Heart right ventricle (tissue), 16 donors: Measurements from ENCODE around the gene FERMT1. TPM values are rescaled to one million over a fixed set of nuclear protein-coding genes. Genes with fewer than 3 reads are reported as not detected.

Experiments
- ATAC-seq, 8 donors: fragments of 200-7000 bp; cut with Tn5 transposase; one replicate each; pipeline ENCODE4 v1.9.1; 2020; ENCODE audit warnings: mild to moderate bottlenecking in 8 of 8, moderate library complexity in 8 of 8, moderate number of reproducible peaks in 1 of 8
- DNase-seq, 2 donors: peaks; one replicate each; pipeline ENCODE4 v3.0.0-alpha.2; 2020
- H3K27ac ChIP-seq, 10 donors: fragments of 200-600 bp; sonication (generic) in 2 of 10; one replicate each; pipeline versions ENCODE4 v1.5.0 to v1.8.0; 2020 to 2022; ENCODE audit warnings: mild to moderate bottlenecking in 3 of 10
- H3K27me3 ChIP-seq, 7 donors: fragments of 200-600 bp; one replicate each; pipeline ENCODE4 v1.8.0; 2021 to 2022; ENCODE audit warnings: mild to moderate bottlenecking in 2 of 7
- H3K36me3 ChIP-seq, 9 donors: fragments of 200-600 bp; sonication (generic) in 1 of 9; one replicate each; pipeline versions ENCODE4 v1.5.0 to v1.8.0; 2020 to 2022; ENCODE audit warnings: mild to moderate bottlenecking in 2 of 9
- H3K4me1 ChIP-seq, 9 donors: fragments of 200-600 bp; sonication (generic) in 1 of 9; one replicate each; pipeline versions ENCODE4 v1.5.0 to v1.8.0; 2020 to 2022; ENCODE audit warnings: mild to moderate bottlenecking in 4 of 9
- H3K4me3 ChIP-seq, 10 donors: fragments of 200-600 bp; sonication (generic) in 2 of 10; one replicate each; pipeline versions ENCODE4 v1.5.0 to v1.8.0; 2020 to 2022; ENCODE audit warnings: mild to moderate bottlenecking in 7 of 10, moderate library complexity in 2 of 10
- H3K9me3 ChIP-seq, 11 donors: fragments of 200-600 bp in 10 of 11; sonication (generic) in 2 of 11; one replicate each; pipeline versions ENCODE4 v1.5.0 to v1.8.0; 2013 to 2022; ENCODE audit warnings: mild to moderate bottlenecking in 2 of 11, control low read depth in 1 of 11, moderate library complexity in 1 of 11
- CTCF ChIP-seq, 9 donors: fragments of 200-600 bp; sonication (generic) in 2 of 9; IDR thresholded peaks; one replicate each; pipeline versions ENCODE4 v1.5.0 to v1.8.0; 2021 to 2022; ENCODE audit warnings: antibody characterized with exemption in 9 of 9, mild to moderate bottlenecking in 5 of 9, moderate library complexity in 1 of 9
- WGBS, 2 donors: extraction: QIAGEN DNeasy Blood & Tissue Kit; methylation state at CpG; one replicate each; pipeline ENCODE4 v1.1.7; 2013; ENCODE audit warnings: inconsistent platforms in 1 of 2; 5-methylcytosine and 5-hydroxymethylcytosine counted together
- intact Hi-C, 10 donors: fragments of 100-400 bp; cut with DNase I; formaldehyde crosslinking; loops; one replicate each; pipeline versions ENCODE4 v1.11.1 to v1.14.2; 2022
- polyA plus RNA-seq, 2 donors: library from polyadenylated mRNA; stranded (reverse); fragments of 200-250 nt; gene quantifications; one replicate each; pipeline ENCODE4 v1.2.3, GENCODE V29; 2013
- total RNA-seq, 10 donors: library from RNA; stranded (reverse); fragmentation: NEBNext Ultra II Directional in 3 of 10; extraction: Animal tissue kit (Norgen Biotek cat#: 25700) in 3 of 10; gene quantifications; one replicate each; pipeline versions ENCODE4 v1.2.1 to v1.2.4, GENCODE V29; 2021 to 2023
- donor health status: Arrhythmogenic right ventricular cardiomyopathy.
- donor health status: ischemic (EF 13 %, LVEDD 7.1; RV severe dilation, severe dysfunction).
- donor health status: healthy with polysubstance abuse.
- donor health status: DM: no; HTN: yes; CAD: no.
- donor health status: DM: no; HTN: no; CAD: no.
- donor health status: ischemic (EF 25% LVEDD 6.9; RV normal size, moderate dysfunction).
- donor health status: ischemic (EF 25% LVEDD 5.7; RV mildly dilated, moderate dysfunction).
- donor health status: healthy.
- donor health status: DM: yes; HTN: yes; CAD: no.
- donor health status: Ischemic cardiomyopathy.
- donor health status: ischemic (EF 35%, LVEDD 5.7; RV mildly dilated, moderate dysfunction).
- donor health status: nonischemic (EF 11% LVEDD 7.7; RV severe dilation, severe dysfunction).
- donor health status: DM: yes; HTN: yes; CAD: no.
- donor health status: PGD.
- donor health status: ischemic (EF 29% LVEDD 5.4; RV normal size, mild dysfunction).
- donor health status: nonischemic (EF 23%, LVEDD 6.1; RV moderate dilation, normal function).

The FERMT1 gene
- total and polyA plus RNA-seq, 12 donors, result 0.03 to 2.2 (median 1.3) TPM

- 84 to 89% methylated on average over 3 of the region's 3 CpGs for WGBS, 2 donors
- Histone ChIP-seq H3K4me3 (no peak overlapping the region), H3K4me1 (no peaks in the 10 kb centered on the region), H3K9me3 (peaks cover 0 to 9% (median 0%) of the 10 kb centered on the region in 11 donors), H3K27me3 (no peaks in the 10 kb centered on the region), H3K27ac (no peak overlapping the region), H3K36me3 (no peaks in the 10 kb centered on the region)
- ATAC-seq (no peak), DNase-seq (no peak)
- no peak for TF ChIP-seq CTCF (IDR thresholded peaks at IDR 0.05)
- intact Hi-C loops, result no loop called here
These were observed 14.5 kb downstream of the FERMT1 start for GRCh38 chr20:6108330-6108729.

- Histone ChIP-seq H3K4me3 (no peak overlapping the region), H3K9me3 (no peaks in the 10 kb centered on the region), H3K4me1 (peaks cover 0 to 3% (median 0%) of the 10 kb centered on the region in 9 donors), H3K36me3 (no peaks in the 10 kb centered on the region), H3K27me3 (no peaks in the 10 kb centered on the region), H3K27ac (no peak overlapping the region)
- TF ChIP-seq CTCF (IDR thresholded peaks at IDR 0.05), result no peak
- WGBS, 2 donors, result 61 to 70% methylated on average over 7 of the region's 7 CpGs
- peak in 1 of 8 donors; percentile 29 for ATAC-seq
- no peak for DNase-seq
- intact Hi-C loops, result no loop called here
These were observed 18.2 kb downstream of the FERMT1 start for GRCh38 chr20:6104493-6105188.

- H3K27ac ChIP-seq, result no peak overlapping the region
These were observed 19.5 kb downstream of the FERMT1 start for GRCh38 chr20:6103301-6103700.

GRCh38 chr20:6101346-6101745 is 21.5 kb downstream of the FERMT1 start:
- intact Hi-C loops, result no loop called here
- H3K4me3 ChIP-seq, result no peak overlapping the region
- peaks cover 0 to 3% (median 0%) of the 10 kb centered on the region in 9 donors for H3K4me1 ChIP-seq
- no peaks in the 10 kb centered on the region for H3K9me3 ChIP-seq
- ATAC-seq (no peak), DNase-seq (no peak)
- no peaks in the 10 kb centered on the region for H3K27me3 ChIP-seq
- H3K27ac ChIP-seq, result no peak overlapping the region
- peaks cover 0 to 2% (median 0%) of the 10 kb centered on the region in 9 donors for H3K36me3 ChIP-seq
- no peak for TF ChIP-seq CTCF (IDR thresholded peaks at IDR 0.05)
- 94 to 100% methylated on average over 2 of the region's 2 CpGs for WGBS, 2 donors

More at GRCh38 chr20:6103301-6103700, 19.5 kb downstream of the FERMT1 start:
- H3K9me3 ChIP-seq, result no peaks in the 10 kb centered on the region
- H3K4me1 ChIP-seq, result peaks cover 0 to 3% (median 0%) of the 10 kb centered on the region in 9 donors
- intact Hi-C loops, result no loop called here
- no peak for DNase-seq
- no peaks in the 10 kb centered on the region for H3K36me3 ChIP-seq
- 97 to 100% methylated on average over 1 of the region's 1 CpG for WGBS, 2 donors
- no peak overlapping the region for H3K4me3 ChIP-seq
- no peak for TF ChIP-seq CTCF (IDR thresholded peaks at IDR 0.05)
- ATAC-seq, result no peak
- no peaks in the 10 kb centered on the region for H3K27me3 ChIP-seq
